ENCODE results near the gene MACROD2.

DNA sequence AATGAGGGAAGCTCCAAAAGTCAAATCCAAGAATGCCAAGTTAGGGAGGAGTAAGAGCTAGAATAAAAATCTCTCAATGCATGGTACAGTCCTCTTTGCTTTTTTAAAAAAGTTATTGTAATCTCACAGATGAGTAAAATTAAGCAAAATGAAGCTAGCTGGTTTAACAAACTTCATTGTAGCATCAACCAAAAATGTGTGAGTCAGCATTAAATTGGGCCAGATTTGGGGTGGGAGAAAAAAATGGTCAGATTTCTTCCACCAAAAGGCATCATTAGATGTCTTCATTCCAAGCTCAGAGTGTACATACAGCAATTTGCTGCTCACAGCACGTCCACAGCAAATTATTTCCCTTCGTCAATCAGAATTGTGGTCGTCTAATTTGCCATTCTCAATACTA lies 783.6 kb downstream of the MACROD2 start:
- TF ChIP-seq, protein P1, sequence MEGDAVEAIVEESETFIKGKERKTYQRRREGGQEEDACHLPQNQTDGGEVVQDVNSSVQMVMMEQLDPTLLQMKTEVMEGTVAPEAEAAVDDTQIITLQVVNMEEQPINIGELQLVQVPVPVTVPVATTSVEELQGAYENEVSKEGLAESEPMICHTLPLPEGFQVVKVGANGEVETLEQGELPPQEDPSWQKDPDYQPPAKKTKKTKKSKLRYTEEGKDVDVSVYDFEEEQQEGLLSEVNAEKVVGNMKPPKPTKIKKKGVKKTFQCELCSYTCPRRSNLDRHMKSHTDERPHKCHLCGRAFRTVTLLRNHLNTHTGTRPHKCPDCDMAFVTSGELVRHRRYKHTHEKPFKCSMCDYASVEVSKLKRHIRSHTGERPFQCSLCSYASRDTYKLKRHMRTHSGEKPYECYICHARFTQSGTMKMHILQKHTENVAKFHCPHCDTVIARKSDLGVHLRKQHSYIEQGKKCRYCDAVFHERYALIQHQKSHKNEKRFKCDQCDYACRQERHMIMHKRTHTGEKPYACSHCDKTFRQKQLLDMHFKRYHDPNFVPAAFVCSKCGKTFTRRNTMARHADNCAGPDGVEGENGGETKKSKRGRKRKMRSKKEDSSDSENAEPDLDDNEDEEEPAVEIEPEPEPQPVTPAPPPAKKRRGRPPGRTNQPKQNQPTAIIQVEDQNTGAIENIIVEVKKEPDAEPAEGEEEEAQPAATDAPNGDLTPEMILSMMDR (IDR thresholded peaks at IDR 0.05), result no peak
- TF ChIP-seq POLR2A (IDR thresholded peaks at IDR 0.05), result no peak
